GM10847 (cell line): ENCODE results near the gene COL13A1.

Experiments
- POLR2A ChIP-seq: IDR thresholded peaks from 2 replicates; pipeline ENCODE4 v1.6.1; 2011; ENCODE audit not compliant: insufficient read length; ENCODE audit errors: extremely low read depth

Gene COL13A1

DNA sequence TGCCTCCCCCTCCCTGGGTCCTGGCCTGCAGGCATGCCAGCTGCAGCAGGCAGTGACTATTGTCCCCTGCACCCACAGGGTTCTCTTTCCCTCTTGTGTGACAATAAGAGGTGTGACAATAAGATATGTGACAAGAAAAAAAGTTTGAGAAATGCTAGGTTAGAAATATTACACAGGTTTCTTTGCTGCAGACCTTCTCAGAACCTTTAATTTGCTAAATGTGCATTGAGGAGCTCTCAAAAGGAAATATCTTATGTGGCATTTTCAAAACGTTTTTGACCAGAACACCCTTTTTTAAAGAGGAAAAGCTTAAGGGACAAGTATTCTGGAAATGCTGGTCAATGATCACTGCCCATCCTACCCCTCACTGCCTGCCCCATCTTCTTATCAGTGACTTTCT is 117.5 kb downstream of the COL13A1 start:
- TF ChIP-seq POLR2A, result no peak

GRCh38 chr10:69925111-69925510 is 123.4 kb downstream of the COL13A1 start:
- TF ChIP-seq POLR2A, result no peak

DNA sequence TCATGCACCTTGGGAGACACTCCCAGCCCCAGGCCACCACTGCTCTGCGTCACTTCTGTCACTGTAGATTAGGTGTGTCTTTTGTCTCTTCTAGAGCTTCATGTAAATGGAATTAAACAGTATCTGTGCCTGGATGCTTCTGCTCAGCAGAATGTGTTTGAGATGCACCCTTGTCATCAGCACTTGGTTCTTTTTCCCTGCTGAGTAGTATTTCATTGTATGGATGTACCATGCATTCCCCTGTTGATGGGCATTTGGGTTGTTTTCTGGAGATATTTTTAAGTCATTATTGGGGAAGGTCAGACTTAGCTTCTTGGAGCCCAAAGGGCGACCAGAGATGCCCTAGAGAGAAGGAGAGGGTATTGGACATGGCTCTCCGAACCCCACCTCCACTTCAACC is 126.6 kb downstream of the COL13A1 start:
- no peak for TF ChIP-seq POLR2A

DNA sequence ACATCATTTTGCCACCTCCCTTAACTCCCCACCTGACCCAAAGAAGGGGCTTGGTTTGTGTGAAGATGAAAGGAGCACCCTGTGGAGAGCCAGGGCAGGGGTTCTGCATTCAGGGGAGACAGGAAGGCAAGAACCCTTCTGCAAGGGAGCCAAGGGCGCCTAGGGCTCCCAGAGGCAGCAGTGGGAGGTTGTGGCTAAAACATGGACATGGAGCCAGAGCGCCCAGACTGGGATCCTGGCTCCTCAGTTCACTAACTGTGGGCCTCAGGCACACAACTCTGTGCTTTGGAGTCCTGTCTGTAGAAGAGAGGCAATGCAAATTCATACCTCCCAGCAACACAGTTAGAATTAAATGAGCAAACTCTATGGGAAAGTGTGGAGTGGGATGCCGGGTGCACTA is 127.9 kb downstream of the COL13A1 start:
- no peak for TF ChIP-seq POLR2A

- no peak for TF ChIP-seq POLR2A
These were observed 133.1 kb downstream of the COL13A1 start for GRCh38 chr10:69934768-69935167.

- TF ChIP-seq POLR2A, result no peak
These were observed 134.4 kb downstream of the COL13A1 start for GRCh38 chr10:69936091-69936490.

- no peak for TF ChIP-seq POLR2A
These were observed 136.9 kb downstream of the COL13A1 start for GRCh38 chr10:69938541-69938991.

DNA sequence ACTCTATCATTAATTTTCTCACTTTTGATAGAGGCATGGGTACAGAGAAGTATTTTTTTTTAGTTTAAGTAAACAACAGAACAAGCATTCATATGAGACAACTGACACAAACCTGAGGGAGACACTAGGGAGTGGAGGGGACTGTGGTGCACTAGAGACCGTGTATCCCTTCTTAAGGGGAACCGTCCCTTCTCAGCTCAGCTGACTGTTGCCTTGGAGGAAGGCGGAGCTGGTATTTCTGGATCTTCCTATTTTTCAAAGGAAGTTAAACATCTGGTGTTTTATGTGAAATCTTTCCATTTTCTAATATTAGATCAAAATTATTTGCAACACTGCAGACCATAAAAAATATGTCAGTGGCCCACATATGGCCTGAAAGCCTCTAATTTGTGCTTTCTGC is 137.4 kb downstream of the COL13A1 start:
- no peak for TF ChIP-seq POLR2A

DNA sequence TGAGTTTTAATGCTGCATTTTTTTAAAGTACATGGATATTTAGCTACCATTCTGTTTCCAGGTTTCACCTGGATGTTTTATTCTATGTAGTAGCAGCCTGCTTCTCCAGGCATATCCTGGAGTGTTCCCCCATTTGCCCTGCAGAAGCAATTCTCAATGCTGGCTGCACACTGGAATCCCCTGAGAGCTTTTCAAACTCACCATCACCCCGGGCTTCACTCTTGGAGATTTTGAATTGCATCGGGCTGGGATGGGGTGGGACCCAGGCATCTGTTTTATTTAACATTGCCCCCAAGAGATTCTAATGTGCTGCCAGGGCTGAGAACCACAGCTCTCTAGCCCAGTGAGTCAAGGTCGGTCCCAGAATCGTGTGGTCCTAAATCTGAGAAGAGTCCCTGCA is 137.8 kb downstream of the COL13A1 start:
- TF ChIP-seq POLR2A, result no peak

- TF ChIP-seq POLR2A, result no peak
These were observed 140.0 kb downstream of the COL13A1 start for GRCh38 chr10:69941730-69942129.

GRCh38 chr10:69943292-69943820 is 141.7 kb downstream of the COL13A1 start:
- TF ChIP-seq POLR2A, result no peak

- TF ChIP-seq POLR2A, result no peak
These were observed 143.1 kb downstream of the COL13A1 start for GRCh38 chr10:69944761-69945160.

GRCh38 chr10:69948261-69948660 is 146.6 kb downstream of the COL13A1 start:
- no peak for TF ChIP-seq POLR2A

DNA sequence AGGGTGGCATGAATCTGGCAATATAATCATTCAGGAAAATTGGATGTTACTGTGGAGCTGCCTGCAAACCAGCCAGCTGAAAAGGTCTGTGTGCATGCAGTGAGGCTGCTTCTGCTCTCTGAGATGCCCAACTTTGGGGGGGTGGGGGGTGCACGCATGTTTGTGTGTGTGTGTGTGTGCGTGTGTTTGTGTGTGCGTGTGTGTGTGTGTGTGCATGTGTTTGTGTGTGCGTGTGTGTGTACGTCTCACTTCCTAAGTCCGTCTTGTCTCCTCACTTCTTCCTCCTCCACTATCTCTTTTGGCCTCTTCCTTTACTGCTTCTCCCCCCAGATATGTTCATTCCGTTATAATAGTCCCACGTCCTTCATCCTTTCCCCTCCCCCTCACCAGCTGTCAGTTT is 148.1 kb downstream of the COL13A1 start:
- TF ChIP-seq POLR2A, result no peak

DNA sequence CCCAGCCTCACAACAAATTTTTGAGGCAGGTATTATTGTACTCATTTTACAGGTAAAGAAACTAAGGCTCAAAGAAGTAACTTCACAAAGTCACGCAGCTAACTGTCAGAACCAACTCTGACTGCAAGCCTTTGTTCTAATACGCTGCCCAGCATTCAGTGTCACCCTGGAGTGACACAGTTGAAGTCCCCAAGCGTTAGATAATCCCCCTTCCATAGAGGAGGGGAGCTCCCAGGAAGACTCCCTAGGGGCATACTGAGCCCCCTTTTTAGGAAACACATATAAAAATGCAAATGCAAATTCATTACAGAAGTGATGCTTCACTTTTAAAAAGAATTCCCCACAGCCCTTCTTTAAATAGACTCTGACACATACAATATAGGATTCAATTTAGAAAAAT is 150.0 kb downstream of the COL13A1 start:
- TF ChIP-seq POLR2A, result no peak

GRCh38 chr10:69952069-69952800 is 150.5 kb downstream of the COL13A1 start:
- no peak for TF ChIP-seq POLR2A

DNA sequence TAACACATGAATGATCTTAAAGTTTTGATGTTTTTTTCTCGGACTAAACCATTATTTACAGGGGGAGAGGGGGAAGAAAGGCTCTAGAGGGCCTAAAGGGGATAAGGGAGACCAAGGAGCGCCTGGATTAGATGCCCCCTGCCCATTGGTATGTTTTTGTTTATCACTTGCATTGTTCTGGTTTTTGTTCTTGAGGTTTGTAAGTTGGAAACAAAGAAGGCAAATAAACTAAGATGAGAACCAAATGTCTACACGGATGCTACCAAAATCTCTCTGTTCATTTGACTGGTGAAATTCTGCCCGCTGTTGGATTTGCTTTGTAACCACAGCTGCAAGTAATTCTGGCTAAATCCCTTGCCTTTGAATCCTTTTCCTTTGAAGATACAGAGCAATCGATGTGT is 151.1 kb downstream of the COL13A1 start:
- no peak for TF ChIP-seq POLR2A
